MCF 10A (cell line): ENCODE measurements around the gene RALGPS1. TPM values are rescaled to one million over a fixed set of nuclear protein-coding genes. Genes with fewer than 3 reads are reported as not detected.

ENCODE experiments used
- BruUV-seq: library from RNA; stranded (reverse); fragments of 400-500 nt; replicated peaks from 2 replicates; lab custom pipeline; 2021; lab: Mats Ljungman, UMichigan
- CTCF ChIA-PET: fragments of 300-600 bp; sonication (Branson Sonifier 250); formaldehyde crosslinking; extraction: SDS; loops from one replicate; lab custom pipeline; 2021; ENCODE audit warnings: antibody characterized with exemption, inconsistent platforms; lab: Yijun Ruan, JAX
- POLR2A ChIA-PET: fragments of 300-600, 350-650 bp; sonication (Branson Sonifier 250); formaldehyde crosslinking; extraction: SDS; loops from one replicate; lab custom pipeline; 2020; ENCODE audit warnings: antibody characterized with exemption, inconsistent platforms; lab: Yijun Ruan, JAX
- DNase-seq: peaks from one replicate; pipeline ENCODE4 v3.0.0-alpha.2; 2018; ENCODE audit not compliant: unreplicated experiment
- H3K27ac Mint-ChIP-seq: one replicate; pipeline ENCODE4 v1.8.0; 2022; ENCODE audit warnings: mild to moderate bottlenecking, low read depth, mixed read lengths; ENCODE audit not compliant: unreplicated experiment
- H3K27me3 Mint-ChIP-seq: one replicate; pipeline ENCODE4 v1.8.0; 2022; ENCODE audit warnings: mixed read lengths; ENCODE audit not compliant: insufficient read depth, unreplicated experiment
- H3K36me3 Mint-ChIP-seq: one replicate; pipeline ENCODE4 v1.8.0; 2022; ENCODE audit warnings: mild to moderate bottlenecking, moderate library complexity, mixed read lengths; ENCODE audit not compliant: insufficient read depth, unreplicated experiment
- H3K4me1 Mint-ChIP-seq: one replicate; pipeline ENCODE4 v1.8.0; 2022; ENCODE audit warnings: mixed read lengths; ENCODE audit not compliant: insufficient read depth, unreplicated experiment
- H3K4me3 Mint-ChIP-seq: one replicate; pipeline ENCODE4 v1.8.0; 2022; ENCODE audit warnings: mild to moderate bottlenecking, moderate library complexity, mixed read lengths; ENCODE audit not compliant: unreplicated experiment
- H3K9me3 Mint-ChIP-seq: one replicate; pipeline ENCODE4 v1.8.0; 2022; ENCODE audit warnings: mixed read lengths; ENCODE audit not compliant: unreplicated experiment
- intact Hi-C: fragments of 100-400 bp; cut with micrococcal nuclease; formaldehyde crosslinking; loops from 2 replicates; pipeline ENCODE4 v1.14.1; 2022
- total RNA-seq: library from RNA; stranded (reverse); gene quantifications from 2 replicates; pipeline ENCODE4 v1.2.3, GENCODE V29; 2022
- TF ChIP-seq, protein P1 (sequence below): fragments of 200-600 bp; IDR thresholded peaks from one replicate; pipeline ENCODE4 v1.8.0; 2022; ENCODE audit warnings: antibody characterized with exemption, mild to moderate bottlenecking; ENCODE audit not compliant: unreplicated experiment

Gene RALGPS1
- total RNA-seq, 1 experiment from 2014 or later, result 2.4 TPM

DNA sequence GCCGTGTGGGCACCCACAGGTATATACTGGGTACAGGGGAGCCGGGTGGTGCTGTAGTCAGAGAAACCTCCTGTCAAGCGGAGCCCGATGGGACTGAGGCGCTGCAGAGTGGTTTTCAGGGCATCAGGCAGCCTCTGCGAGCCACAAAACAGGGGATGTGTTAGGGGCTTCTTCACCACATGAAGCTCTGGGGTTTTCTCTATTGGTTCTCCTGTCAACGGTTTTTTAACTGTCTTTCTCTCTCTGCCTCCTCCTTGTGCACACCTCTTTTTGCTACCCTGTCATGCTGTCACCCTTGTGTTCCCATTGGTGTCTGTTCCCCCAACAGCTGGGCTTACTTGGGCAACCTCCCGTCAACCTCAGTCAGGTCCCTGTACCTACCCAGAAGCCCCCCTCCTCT is 19.9 kb downstream of the RALGPS1 start:
- no TSS peak for BruUV-seq
- H3K27me3 Mint-ChIP-seq, result no peaks in the 10 kb centered on the region
- CTCF ChIA-PET, result interaction anchor here (1.5 to 1.7 kb wide), 2 partner anchors 31 to 266 kb away, joined by 3 to 6 read pairs; no protein-coding TSS in a partner anchor
- H3K27ac Mint-ChIP-seq, result no peak overlapping the region
- intact Hi-C loops, result no loop called here
- H3K36me3 Mint-ChIP-seq, result no peaks in the 10 kb centered on the region
- TF ChIP-seq, protein P1, sequence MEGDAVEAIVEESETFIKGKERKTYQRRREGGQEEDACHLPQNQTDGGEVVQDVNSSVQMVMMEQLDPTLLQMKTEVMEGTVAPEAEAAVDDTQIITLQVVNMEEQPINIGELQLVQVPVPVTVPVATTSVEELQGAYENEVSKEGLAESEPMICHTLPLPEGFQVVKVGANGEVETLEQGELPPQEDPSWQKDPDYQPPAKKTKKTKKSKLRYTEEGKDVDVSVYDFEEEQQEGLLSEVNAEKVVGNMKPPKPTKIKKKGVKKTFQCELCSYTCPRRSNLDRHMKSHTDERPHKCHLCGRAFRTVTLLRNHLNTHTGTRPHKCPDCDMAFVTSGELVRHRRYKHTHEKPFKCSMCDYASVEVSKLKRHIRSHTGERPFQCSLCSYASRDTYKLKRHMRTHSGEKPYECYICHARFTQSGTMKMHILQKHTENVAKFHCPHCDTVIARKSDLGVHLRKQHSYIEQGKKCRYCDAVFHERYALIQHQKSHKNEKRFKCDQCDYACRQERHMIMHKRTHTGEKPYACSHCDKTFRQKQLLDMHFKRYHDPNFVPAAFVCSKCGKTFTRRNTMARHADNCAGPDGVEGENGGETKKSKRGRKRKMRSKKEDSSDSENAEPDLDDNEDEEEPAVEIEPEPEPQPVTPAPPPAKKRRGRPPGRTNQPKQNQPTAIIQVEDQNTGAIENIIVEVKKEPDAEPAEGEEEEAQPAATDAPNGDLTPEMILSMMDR, result no peak
- POLR2A ChIA-PET, result no interaction called here
- no peaks in the 10 kb centered on the region for H3K9me3 Mint-ChIP-seq
- no peaks in the 10 kb centered on the region for H3K4me1 Mint-ChIP-seq
- no peak for DNase-seq
- no peak overlapping the region for H3K4me3 Mint-ChIP-seq

DNA sequence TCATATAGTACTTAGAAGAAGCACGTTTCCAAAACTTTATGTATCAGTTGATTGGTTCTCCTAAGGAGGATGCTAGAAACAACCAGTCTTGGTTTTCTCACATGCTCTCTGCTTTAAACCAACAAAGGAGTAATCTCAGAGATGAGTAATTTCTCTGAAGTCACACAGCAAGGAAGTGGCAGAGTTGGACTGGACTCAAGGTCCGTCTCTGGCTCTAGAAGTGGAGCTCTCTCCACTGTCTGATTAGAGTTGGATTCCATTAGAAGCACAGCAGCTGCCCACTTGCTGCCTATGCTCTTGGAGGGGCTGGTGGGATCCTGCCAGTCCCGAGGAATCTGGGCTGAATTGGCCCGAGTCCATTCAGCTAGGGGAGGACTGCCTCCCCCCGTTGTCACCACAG is 21.0 kb downstream of the RALGPS1 start:
- Mint-ChIP-seq H3K36me3 (no peaks in the 10 kb centered on the region), H3K27ac (no peak overlapping the region), H3K4me3 (no peak overlapping the region), H3K4me1 (no peaks in the 10 kb centered on the region), H3K27me3 (no peaks in the 10 kb centered on the region), H3K9me3 (no peaks in the 10 kb centered on the region)
- BruUV-seq, result no TSS peak
- intact Hi-C loops, result no loop called here
- ChIA-PET CTCF (interaction anchor here (1.0 to 1.7 kb wide), 2 partner anchors 30 to 268 kb away, joined by 3 to 6 read pairs; no protein-coding TSS in a partner anchor), POLR2A (no interaction called here)
- DNase-seq, result no peak
- TF ChIP-seq, protein P1, result no peak

DNA sequence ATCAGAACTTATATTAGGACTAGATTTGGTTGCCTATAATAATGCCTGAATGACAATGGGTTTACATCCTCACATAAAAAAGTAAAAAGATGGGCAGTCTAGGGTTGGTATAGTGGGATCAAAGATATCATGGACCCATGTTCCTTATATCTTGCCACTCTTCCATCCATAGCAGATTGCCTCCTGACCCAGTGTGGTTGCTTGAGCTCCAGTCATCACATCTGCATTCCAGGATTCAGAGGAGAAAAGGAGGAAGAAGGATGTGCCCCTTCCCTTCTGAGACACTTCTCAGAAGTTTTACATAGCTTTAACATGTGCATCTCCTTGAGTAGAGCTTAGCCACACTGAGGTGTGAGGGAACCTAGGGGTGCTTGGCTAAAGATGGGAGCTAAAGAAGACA is 22.9 kb downstream of the RALGPS1 start:
- POLR2A ChIA-PET, result no interaction called here
- CTCF ChIA-PET, result interaction anchor here (0.9 to 8.6 kb wide), 2 partner anchors 174 to 262 kb away, joined by 3 to 131 read pairs; no protein-coding TSS in a partner anchor
- no peaks in the 10 kb centered on the region for H3K36me3 Mint-ChIP-seq
- H3K4me1 Mint-ChIP-seq, result no peaks in the 10 kb centered on the region
- no peak overlapping the region for H3K27ac Mint-ChIP-seq
- H3K4me3 Mint-ChIP-seq, result no peak overlapping the region
- no peak for DNase-seq
- H3K27me3 Mint-ChIP-seq, result peaks cover 11% of the 10 kb centered on the region
- H3K9me3 Mint-ChIP-seq, result no peaks in the 10 kb centered on the region
- BruUV-seq, result no TSS peak
- TF ChIP-seq, protein P1, result no peak
- intact Hi-C loops, result no loop called here

DNA sequence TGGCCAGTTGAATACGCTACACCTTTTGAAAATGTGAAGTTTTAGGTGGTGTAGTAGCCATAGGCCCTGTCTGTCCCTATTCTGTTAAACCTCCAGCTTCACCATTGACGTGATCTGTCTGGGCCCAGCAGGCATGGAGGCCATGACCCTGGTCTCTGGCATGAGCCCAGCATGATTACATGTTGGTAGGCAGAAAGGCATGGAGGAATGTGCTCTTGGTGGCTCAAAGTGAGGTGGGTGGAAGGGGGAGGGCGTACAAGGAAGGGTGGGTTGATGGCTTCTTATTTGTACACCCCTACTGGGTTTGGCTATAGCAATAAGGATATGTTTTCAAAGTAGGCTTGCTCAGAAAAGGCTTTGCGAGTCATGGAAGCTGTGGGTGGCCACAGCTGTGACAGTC is 23.7 kb downstream of the RALGPS1 start:
- Mint-ChIP-seq H3K36me3 (no peaks in the 10 kb centered on the region), H3K4me1 (no peaks in the 10 kb centered on the region), H3K9me3 (no peaks in the 10 kb centered on the region), H3K4me3 (no peak overlapping the region), H3K27me3 (peaks cover 20% of the 10 kb centered on the region), H3K27ac (no peak overlapping the region)
- POLR2A ChIA-PET, result no interaction called here
- TF ChIP-seq, protein P1, result no peak
- BruUV-seq, result no TSS peak
- no peak for DNase-seq
- CTCF ChIA-PET, result interaction anchor here (0.6 to 8.6 kb wide), 4 partner anchors 10 to 261 kb away, joined by 3 to 131 read pairs (median 4); no protein-coding TSS in a partner anchor
- intact Hi-C loops, result no loop called here
